Body of pancreas (tissue), 4 donors: ENCODE measurements around the gene CYP4A11. TPM values are rescaled to one million over a fixed set of nuclear protein-coding genes. Genes with fewer than 3 reads are reported as not detected.
"Not testable (repeated sequence)": the region's sequence is repeated elsewhere in the genome, so short reads cannot be mapped to it uniquely, and the experiment has no call there.

Experiments used
- ATAC-seq: fragments of 150-250 bp; one replicate; pipeline ENCODE4 v1.9.1; 2016
- DNase-seq, 4 donors: peaks; one replicate each; pipeline ENCODE4 v3.0.0-alpha.2; 2019
- H3K27ac ChIP-seq, 4 donors: fragments of 200-600 bp; sonication (generic); 1 replicate in 3 of 4; 2 replicates in 1 of 4; pipeline versions ENCODE4 v1.5.1 to v1.6.1; 2016 to 2019; ENCODE audit warnings: mild to moderate bottlenecking in 1 of 4, mixed read lengths in 1 of 4, moderate library complexity in 1 of 4
- H3K27me3 ChIP-seq, 2 donors: fragments of 200-600 bp; sonication (generic); one replicate each; pipeline ENCODE4 v1.6.0; 2016; ENCODE audit warnings: mild to moderate bottlenecking in 1 of 2
- H3K36me3 ChIP-seq, 2 donors: fragments of 200-600 bp; sonication (generic); replicated peaks in 1 of 2; 2 replicates each; pipeline ENCODE4 v1.5.1; 2016; ENCODE audit warnings: low read depth in 2 of 2; ENCODE audit not compliant: insufficient read depth in 1 of 2
- H3K4me1 ChIP-seq: fragments of 200-600 bp; sonication (generic); one replicate; pipeline ENCODE4 v1.6.0; 2016
- H3K4me3 ChIP-seq, 2 donors: fragments of 200-600 bp; sonication (generic); 1 replicate in 1 of 2; 2 replicates in 1 of 2; pipeline ENCODE4 v1.5.1; 2016 to 2019
- H3K9me3 ChIP-seq, 3 donors: fragments of 200-600 bp; sonication (generic); 1 replicate in 2 of 3; 2 replicates in 1 of 3; pipeline ENCODE4 v1.5.1; 2016
- POLR2A ChIP-seq, 3 donors: fragments of 450-650 bp; IDR thresholded peaks; one replicate each; pipeline ENCODE4 v1.6.1; 2016; ENCODE audit warnings: antibody characterized with exemption in 3 of 3, mild to moderate bottlenecking in 2 of 3
- WGBS, 2 donors: methylation state at CpG; one replicate each; pipeline ENCODE4 v1.1.5; 2017; 5-methylcytosine and 5-hydroxymethylcytosine counted together
- intact Hi-C: fragments of 100-400 bp; cut with DNase I; formaldehyde crosslinking; loops from one replicate; pipeline ENCODE4 v1.15.1; 2023
- total RNA-seq, 2 donors: library from RNA; depleted of rRNA; stranded (reverse); fragments of >200 nt; gene quantifications; one replicate each; pipeline ENCODE4 v1.1.0, GENCODE V29; 2016
- TF ChIP-seq, protein P1 (sequence below), 7 experiments: fragments of 450-650 bp in 4 of 7; fragments of 200-600 bp in 3 of 7; sonication (generic) in 3 of 7; IDR thresholded peaks; one replicate each; pipeline ENCODE4 v1.5.1; 2016 to 2019; ENCODE audit warnings: antibody characterized with exemption in 7 of 7

The CYP4A11 gene
- total RNA-seq, 2 donors from 2014 or later = 0.78 TPM; not detected in 1

DNA sequence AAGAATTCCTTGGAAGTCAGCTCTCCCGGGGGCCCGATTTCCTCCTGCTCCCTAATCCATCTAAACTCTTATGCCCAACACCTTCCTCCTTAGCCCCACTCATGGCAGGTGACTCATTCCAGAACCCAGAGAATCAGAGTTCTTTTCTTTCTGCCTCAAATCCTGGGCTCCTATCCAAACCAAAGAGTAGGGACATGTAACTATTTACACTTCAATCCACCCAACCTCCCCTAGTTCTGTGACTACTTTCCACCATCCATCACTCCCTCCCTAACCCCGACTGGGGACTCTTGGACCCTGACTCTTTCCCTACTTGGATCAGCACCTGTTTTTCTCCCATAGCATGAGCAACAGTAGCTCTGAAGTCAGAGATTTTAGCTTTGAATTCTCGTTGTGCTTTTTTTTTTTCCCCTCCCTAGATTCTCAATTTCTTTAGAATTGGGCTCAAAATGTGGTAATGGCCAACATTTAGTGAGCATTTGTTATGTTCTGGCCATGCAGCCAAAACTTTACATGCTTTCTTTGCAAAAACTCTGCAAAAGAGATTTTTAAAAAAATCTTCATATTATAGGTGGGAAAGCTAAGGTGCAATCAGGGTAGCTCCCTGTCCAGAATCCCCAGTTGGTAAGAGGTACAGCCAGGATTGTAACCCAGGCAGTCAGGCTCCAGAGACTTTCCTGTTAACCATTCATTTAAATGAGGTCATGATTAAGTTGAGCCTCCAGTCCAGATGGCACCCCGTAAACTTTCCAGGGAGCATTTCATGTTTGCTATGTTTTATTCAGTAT lies 7.5 kb upstream of the CYP4A11 start:
- 34 to 45% methylated on average over 4 to 5 of the region's 5 CpGs for WGBS, 2 donors
- ATAC-seq = peak; percentile 87
- Histone ChIP-seq H3K27ac (peak overlapping the region in 2 of 4 donors; percentile 40 to 52), H3K9me3 (no peaks in the 10 kb centered on the region), H3K4me3 (no peak overlapping the region), H3K36me3 (no peaks in the 10 kb centered on the region), H3K4me1 (peaks cover 15% of the 10 kb centered on the region), H3K27me3 (no peaks in the 10 kb centered on the region)
- TF ChIP-seq POLR2A (IDR thresholded peaks at IDR 0.05) = no peak
- TF ChIP-seq, protein P1, sequence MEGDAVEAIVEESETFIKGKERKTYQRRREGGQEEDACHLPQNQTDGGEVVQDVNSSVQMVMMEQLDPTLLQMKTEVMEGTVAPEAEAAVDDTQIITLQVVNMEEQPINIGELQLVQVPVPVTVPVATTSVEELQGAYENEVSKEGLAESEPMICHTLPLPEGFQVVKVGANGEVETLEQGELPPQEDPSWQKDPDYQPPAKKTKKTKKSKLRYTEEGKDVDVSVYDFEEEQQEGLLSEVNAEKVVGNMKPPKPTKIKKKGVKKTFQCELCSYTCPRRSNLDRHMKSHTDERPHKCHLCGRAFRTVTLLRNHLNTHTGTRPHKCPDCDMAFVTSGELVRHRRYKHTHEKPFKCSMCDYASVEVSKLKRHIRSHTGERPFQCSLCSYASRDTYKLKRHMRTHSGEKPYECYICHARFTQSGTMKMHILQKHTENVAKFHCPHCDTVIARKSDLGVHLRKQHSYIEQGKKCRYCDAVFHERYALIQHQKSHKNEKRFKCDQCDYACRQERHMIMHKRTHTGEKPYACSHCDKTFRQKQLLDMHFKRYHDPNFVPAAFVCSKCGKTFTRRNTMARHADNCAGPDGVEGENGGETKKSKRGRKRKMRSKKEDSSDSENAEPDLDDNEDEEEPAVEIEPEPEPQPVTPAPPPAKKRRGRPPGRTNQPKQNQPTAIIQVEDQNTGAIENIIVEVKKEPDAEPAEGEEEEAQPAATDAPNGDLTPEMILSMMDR (IDR thresholded peaks at IDR 0.05) = no peak
- intact Hi-C loops = no loop called here
- DNase-seq = peak; percentile 16 to 39 (median 22)

DNA sequence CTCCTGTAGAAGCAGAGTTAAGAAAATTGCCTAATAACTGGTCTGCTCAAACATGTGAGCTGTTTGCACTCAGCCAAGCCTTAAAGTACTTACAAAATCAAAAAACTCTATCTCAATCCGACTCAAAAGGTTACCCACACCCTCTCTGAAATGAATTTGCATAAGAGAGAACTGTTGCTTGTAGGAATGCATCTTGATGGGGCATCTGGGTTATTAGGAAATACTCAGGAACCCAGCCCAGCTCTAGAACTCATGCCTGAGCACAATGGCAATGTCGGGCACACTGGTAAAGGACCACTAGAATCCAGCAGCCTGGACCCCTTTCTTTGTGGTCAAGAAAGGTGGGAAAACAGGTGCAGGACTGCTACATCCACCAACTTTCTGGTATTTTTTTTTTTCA lies 6.4 kb upstream of the CYP4A11 start:
- H3K9me3 ChIP-seq, ATAC-seq, H3K27me3 ChIP-seq, intact Hi-C loops, DNase-seq, H3K36me3 ChIP-seq, H3K4me3 ChIP-seq: not testable (repeated sequence)
- H3K4me1 ChIP-seq = peaks cover 15% of the 10 kb centered on the region
- WGBS, 2 donors = 14 to 41% methylated on average over 2 of the region's 2 CpGs
- H3K27ac ChIP-seq = peak overlapping the region in 2 of 4 donors; percentile 1 to 39

GRCh38 chr1:46942086-46942485 lies 810 bp upstream of the CYP4A11 start:
- no peak for DNase-seq
- H3K9me3 ChIP-seq = no peaks in the 10 kb centered on the region
- H3K36me3 ChIP-seq = no peaks in the 10 kb centered on the region
- H3K27ac ChIP-seq = peak overlapping the region in 3 of 4 donors; percentile 44 to 58 (median 56)
- H3K4me3 ChIP-seq = no peak overlapping the region
- ATAC-seq = peak; percentile 95
- peaks cover 17% of the 10 kb centered on the region for H3K4me1 ChIP-seq
- H3K27me3 ChIP-seq = no peaks in the 10 kb centered on the region
- intact Hi-C loops = no loop called here
- TF ChIP-seq, protein P1 (IDR thresholded peaks at IDR 0.05) = no peak
- TF ChIP-seq POLR2A (IDR thresholded peaks at IDR 0.05) = no peak

DNA sequence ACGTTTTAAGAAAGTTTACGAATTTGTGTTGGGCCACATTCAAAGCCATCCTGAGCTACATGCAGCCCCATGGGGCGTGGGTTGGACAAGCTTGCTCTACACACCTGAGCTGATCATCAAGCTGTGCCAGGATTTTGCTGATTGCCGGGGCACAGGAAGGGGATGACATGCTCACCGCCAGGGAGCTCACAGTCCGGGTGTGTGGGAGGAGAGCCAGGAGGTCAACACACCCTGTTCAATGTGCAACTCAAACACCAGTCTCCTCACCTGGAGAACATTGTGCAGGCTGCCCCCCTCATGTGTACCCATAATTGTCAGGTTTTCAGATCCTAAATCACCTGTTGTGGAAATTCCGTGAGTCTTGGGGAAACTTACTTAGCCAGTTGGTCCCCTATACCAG lies 969 bp downstream of the CYP4A11 start:
- H3K27ac ChIP-seq = peak overlapping the region in 3 of 4 donors; percentile 44 to 58 (median 56)

DNA sequence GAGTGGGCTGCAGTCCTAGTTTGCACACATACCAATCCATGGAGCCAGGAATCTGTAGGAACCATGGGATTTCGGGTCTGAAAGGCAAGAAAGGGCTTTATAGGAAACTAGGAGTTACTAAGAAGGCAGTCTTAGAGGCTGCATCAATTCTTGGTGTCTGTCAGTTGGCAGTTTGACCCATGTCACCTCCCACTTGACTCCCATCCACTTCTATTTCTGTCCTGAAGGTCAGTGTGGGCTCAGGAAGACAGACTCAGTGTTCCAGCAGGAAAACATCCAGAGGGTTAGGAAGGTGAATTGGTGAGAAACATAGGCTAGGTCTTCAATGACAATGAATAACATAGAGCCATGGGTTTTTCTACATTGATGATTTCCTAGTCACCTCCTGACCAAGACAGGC lies 4.0 kb downstream of the CYP4A11 start:
- Histone ChIP-seq H3K27me3 (no peaks in the 10 kb centered on the region), H3K9me3 (no peaks in the 10 kb centered on the region), H3K36me3 (no peaks in the 10 kb centered on the region), H3K4me3 (no peak overlapping the region), H3K27ac (no peak overlapping the region), H3K4me1 (peaks cover 17% of the 10 kb centered on the region)
- TF ChIP-seq, protein P1 (IDR thresholded peaks at IDR 0.05) = no peak
- no peak for TF ChIP-seq POLR2A (IDR thresholded peaks at IDR 0.05)
- DNase-seq (no peak), ATAC-seq (no peak)
- intact Hi-C loops = no loop called here
- 43 to 47% methylated on average over 1 of the region's 1 CpG for WGBS, 2 donors

More for the DNA sequence above, 969 bp downstream of the CYP4A11 start:
- H3K36me3 ChIP-seq = no peaks in the 10 kb centered on the region
- DNase-seq (peak; percentile 15 to 37 (median 26)), ATAC-seq (peak; percentile 21)
- H3K4me3 ChIP-seq = no peak overlapping the region
- TF ChIP-seq, protein P1 (IDR thresholded peaks at IDR 0.05) = no peak
- TF ChIP-seq POLR2A (IDR thresholded peaks at IDR 0.05) = no peak
- 50 to 58% methylated on average over 7 of the region's 7 CpGs for WGBS, 2 donors
- H3K4me1 ChIP-seq = peaks cover 17% of the 10 kb centered on the region
- intact Hi-C loops = no loop called here
- H3K27me3 ChIP-seq = no peaks in the 10 kb centered on the region
- H3K9me3 ChIP-seq = no peaks in the 10 kb centered on the region
